C4-2B (cell line): Measurements from ENCODE around the gene BMI1.

ENCODE experiments used
- CTCF ChIP-seq: fragments of 450-650 bp; conservative IDR thresholded peaks from 2 replicates; pipeline ENCODE4 v1.5.1; 2017; ENCODE audit warnings: mild to moderate bottlenecking
- ZFX ChIP-seq: fragments of 450-650 bp; IDR thresholded peaks from 2 replicates; pipeline ENCODE4 v1.6.1; 2017

- no peak for TF ChIP-seq CTCF
- no peak for TF ChIP-seq ZFX
Observed at GRCh38 chr10:22319547-22319979, 1.3 kb upstream of the BMI1 start.
